Measurements from ENCODE around the gene OR12D3.
"Not testable (repeated sequence)": the region's sequence is repeated elsewhere in the genome, so short reads cannot be mapped to it uniquely, and the experiment has no call there.

The OR12D3 gene

DNA sequence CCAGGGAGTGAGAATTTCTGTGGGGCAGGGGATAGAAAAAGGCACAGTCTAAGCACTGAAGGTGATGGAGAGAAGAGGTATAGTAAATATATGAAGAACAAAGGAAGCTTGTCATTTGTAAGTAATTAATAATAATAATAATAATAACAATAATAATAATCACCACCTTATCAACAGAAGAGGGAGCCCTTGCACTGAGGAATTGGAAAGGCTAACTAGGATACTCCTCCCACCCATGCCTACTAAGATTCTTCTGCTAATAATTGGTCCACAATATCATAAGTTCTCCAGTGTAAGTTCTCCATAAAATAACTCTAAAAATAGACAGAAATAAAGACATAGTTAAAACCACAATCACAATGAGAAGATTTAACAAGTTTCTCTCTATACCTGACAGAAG is 912 bp upstream of the OR12D3 start:
- Histone ChIP-seq H3K4me2 (ENCODE audit: low read length) (no peak overlapping the region), H3K9ac (ENCODE audit: low read length) (no peak overlapping the region), H3K36me3 (replicated peaks; ENCODE audit: low read depth, low read length) (no peaks in the 10 kb centered on the region), H3K27me3 (ENCODE audit: low read depth, low read length) (no peaks in the 10 kb centered on the region), H3K4me1 (ENCODE audit: low read length) (no peaks in the 10 kb centered on the region), H2AFZ (ENCODE audit: low read depth, low read length) (no peak overlapping the region), H3K9me3 (ENCODE audit: insufficient read depth, low read length) (no peaks in the 10 kb centered on the region), H3K27ac (ENCODE audit: low read length) (no peak overlapping the region), H3K79me2 (ENCODE audit: low read length) (no peaks in the 10 kb centered on the region), H3K4me3 (ENCODE audit: low read length) (no peak overlapping the region), H4K20me1 (ENCODE audit: insufficient read depth, low read length) (no peaks in the 10 kb centered on the region)
- TF ChIP-seq, protein P1, sequence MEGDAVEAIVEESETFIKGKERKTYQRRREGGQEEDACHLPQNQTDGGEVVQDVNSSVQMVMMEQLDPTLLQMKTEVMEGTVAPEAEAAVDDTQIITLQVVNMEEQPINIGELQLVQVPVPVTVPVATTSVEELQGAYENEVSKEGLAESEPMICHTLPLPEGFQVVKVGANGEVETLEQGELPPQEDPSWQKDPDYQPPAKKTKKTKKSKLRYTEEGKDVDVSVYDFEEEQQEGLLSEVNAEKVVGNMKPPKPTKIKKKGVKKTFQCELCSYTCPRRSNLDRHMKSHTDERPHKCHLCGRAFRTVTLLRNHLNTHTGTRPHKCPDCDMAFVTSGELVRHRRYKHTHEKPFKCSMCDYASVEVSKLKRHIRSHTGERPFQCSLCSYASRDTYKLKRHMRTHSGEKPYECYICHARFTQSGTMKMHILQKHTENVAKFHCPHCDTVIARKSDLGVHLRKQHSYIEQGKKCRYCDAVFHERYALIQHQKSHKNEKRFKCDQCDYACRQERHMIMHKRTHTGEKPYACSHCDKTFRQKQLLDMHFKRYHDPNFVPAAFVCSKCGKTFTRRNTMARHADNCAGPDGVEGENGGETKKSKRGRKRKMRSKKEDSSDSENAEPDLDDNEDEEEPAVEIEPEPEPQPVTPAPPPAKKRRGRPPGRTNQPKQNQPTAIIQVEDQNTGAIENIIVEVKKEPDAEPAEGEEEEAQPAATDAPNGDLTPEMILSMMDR (IDR thresholded peaks at IDR 0.05; ENCODE audit: low read depth, low read length) = no peak
- TF ChIP-seq EZH2phosphoT487 (IDR thresholded peaks at IDR 0.05; ENCODE audit: low read depth) = no peak

- no peak within 1 kb of the TSS for H3K4me3 ChIP-seq (ENCODE audit: low read length)
- H4K20me1 ChIP-seq (ENCODE audit: insufficient read depth, low read length) = no peaks in the 10 kb centered on the region
- H3K9me3 ChIP-seq (ENCODE audit: insufficient read depth, low read length) = no peaks in the 10 kb centered on the region
- no peaks in the 10 kb centered on the region for H3K4me1 ChIP-seq (ENCODE audit: low read length)
- no peaks in the 10 kb centered on the region for H3K27me3 ChIP-seq (ENCODE audit: low read depth, low read length)
- H2AFZ ChIP-seq (ENCODE audit: low read depth, low read length) = no peak within 1 kb of the TSS
- TF ChIP-seq, protein P1 (IDR thresholded peaks at IDR 0.05; ENCODE audit: low read depth, low read length) = no peak
- TF ChIP-seq EZH2phosphoT487 (IDR thresholded peaks at IDR 0.05; ENCODE audit: low read depth) = no peak
- no peak within 1 kb of the TSS for H3K9ac ChIP-seq (ENCODE audit: low read length)
- no peaks in the 10 kb centered on the region for H3K36me3 ChIP-seq (replicated peaks; ENCODE audit: low read depth, low read length)
- no peak within 1 kb of the TSS for H3K27ac ChIP-seq (ENCODE audit: low read length)
- H3K79me2 ChIP-seq (ENCODE audit: low read length) = no peaks in the 10 kb centered on the region
- H3K4me2 ChIP-seq (ENCODE audit: low read length) = no peak within 1 kb of the TSS
These were observed 6.3 kb downstream of the OR12D3 start, which contains the start of gene OR5V1 for GRCh38 chr6:29368765-29369164. Gene OR5V1 (minus strand): TSS chr6:29368865. CDS start chr6:29356195, 12,670 bp downstream.

DNA sequence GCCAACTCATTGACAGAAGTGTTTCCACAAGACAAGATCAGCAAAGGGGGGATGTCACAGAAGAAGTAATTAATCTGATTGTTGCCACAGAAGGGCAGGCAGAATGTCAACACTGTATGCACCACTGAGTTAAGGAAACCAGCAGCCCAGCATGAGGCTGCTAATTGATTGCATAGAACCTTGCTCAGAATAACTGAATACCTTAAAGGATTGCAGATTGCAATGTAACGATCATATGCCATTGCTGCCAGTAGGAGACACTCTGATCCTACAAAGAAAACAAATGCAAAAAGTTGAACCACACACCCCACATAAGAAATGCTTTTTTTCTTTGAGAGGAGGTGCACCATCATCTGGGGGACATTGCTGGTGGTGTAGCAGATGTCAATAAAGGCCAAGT is 19.5 kb downstream of the OR12D3 start:
- Histone ChIP-seq H3K36me3 (replicated peaks; ENCODE audit: low read depth, low read length) (no peaks in the 10 kb centered on the region), H2AFZ (ENCODE audit: low read depth, low read length) (no peak overlapping the region), H3K9ac (ENCODE audit: low read length) (no peak overlapping the region), H3K4me1 (ENCODE audit: low read length) (no peaks in the 10 kb centered on the region), H3K4me2 (ENCODE audit: low read length) (no peak overlapping the region), H3K79me2 (ENCODE audit: low read length) (no peaks in the 10 kb centered on the region), H3K27me3 (ENCODE audit: low read depth, low read length) (no peaks in the 10 kb centered on the region), H3K9me3 (ENCODE audit: insufficient read depth, low read length) (no peaks in the 10 kb centered on the region), H3K27ac (ENCODE audit: low read length) (no peak overlapping the region), H4K20me1 (ENCODE audit: insufficient read depth, low read length) (no peaks in the 10 kb centered on the region), H3K4me3 (ENCODE audit: low read length) (no peak overlapping the region)
- TF ChIP-seq EZH2phosphoT487 (IDR thresholded peaks at IDR 0.05; ENCODE audit: low read depth) = no peak
- TF ChIP-seq, protein P1 (IDR thresholded peaks at IDR 0.05; ENCODE audit: low read depth, low read length) = no peak

DNA sequence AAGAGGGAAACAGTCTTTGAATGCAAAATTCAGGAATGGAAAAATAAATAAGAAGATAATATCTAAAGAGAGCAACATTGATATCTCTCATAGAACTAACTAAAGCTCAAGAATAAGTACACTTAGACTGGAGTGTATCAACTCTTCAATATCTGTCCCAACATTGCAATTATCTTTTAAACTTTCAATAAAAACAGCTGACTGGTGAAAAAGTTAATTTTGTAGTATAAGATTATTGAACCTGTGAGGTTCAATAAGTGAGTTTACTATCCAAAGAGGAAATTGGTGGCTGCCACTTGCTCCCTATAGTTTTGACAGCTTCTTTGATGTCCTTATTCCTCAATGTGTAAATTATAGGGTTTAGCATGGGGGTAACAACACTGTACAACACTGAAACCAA is 20.1 kb downstream of the OR12D3 start:
- Histone ChIP-seq H2AFZ (ENCODE audit: low read depth, low read length) (no peak overlapping the region), H3K27ac (ENCODE audit: low read length) (no peak overlapping the region), H3K9me3 (ENCODE audit: insufficient read depth, low read length) (no peaks in the 10 kb centered on the region), H4K20me1 (ENCODE audit: insufficient read depth, low read length) (no peaks in the 10 kb centered on the region), H3K4me3 (ENCODE audit: low read length) (no peak overlapping the region), H3K9ac (ENCODE audit: low read length) (no peak overlapping the region), H3K79me2 (ENCODE audit: low read length) (no peaks in the 10 kb centered on the region), H3K36me3 (replicated peaks; ENCODE audit: low read depth, low read length) (no peaks in the 10 kb centered on the region), H3K27me3 (ENCODE audit: low read depth, low read length) (no peaks in the 10 kb centered on the region), H3K4me2 (ENCODE audit: low read length) (no peak overlapping the region), H3K4me1 (ENCODE audit: low read length) (no peaks in the 10 kb centered on the region)
- TF ChIP-seq, protein P1 (IDR thresholded peaks at IDR 0.05; ENCODE audit: low read depth, low read length) = no peak
- no peak for TF ChIP-seq EZH2phosphoT487 (IDR thresholded peaks at IDR 0.05; ENCODE audit: low read depth)

DNA sequence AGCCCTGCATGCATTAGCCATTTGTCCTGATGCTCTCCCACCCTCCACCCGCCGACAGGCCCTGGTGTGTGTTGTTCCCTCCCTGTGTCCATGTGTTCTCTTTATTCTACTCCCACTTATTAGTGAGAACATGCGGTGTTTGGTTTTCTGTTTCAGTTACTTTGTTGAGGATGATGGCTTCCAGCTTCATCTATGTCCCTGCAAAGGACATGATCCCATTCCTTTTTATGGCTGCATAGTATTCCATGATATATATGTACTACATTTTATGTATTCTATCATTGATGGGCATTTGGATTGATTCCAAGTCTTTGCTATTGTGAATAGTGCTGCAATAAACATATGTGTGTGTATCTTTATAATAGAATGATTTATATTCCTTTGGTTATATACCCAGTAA is 25.7 kb downstream of the OR12D3 start:
- H4K20me1 ChIP-seq (ENCODE audit: insufficient read depth, low read length); H3K4me2 ChIP-seq (ENCODE audit: low read length); H3K79me2 ChIP-seq (ENCODE audit: low read length); H3K4me1 ChIP-seq (ENCODE audit: low read length); H3K27ac ChIP-seq (ENCODE audit: low read length); H3K9me3 ChIP-seq (ENCODE audit: insufficient read depth, low read length); H3K36me3 ChIP-seq (replicated peaks; ENCODE audit: low read depth, low read length); H3K27me3 ChIP-seq (ENCODE audit: low read depth, low read length); H2AFZ ChIP-seq (ENCODE audit: low read depth, low read length); H3K9ac ChIP-seq (ENCODE audit: low read length); H3K4me3 ChIP-seq (ENCODE audit: low read length): not testable (repeated sequence)

Measured in OCI-LY3 (cell line).